ENCODE results near the gene USP33. TPM values are rescaled to one million over a fixed set of nuclear protein-coding genes. Genes with fewer than 3 reads are reported as not detected.

USP33 gene
- total RNA-seq (2022) (36.1 and 40.6 TPM in 2 replicates), Bru-seq, nascent RNA (percentile 74 among the genes with signal in this experiment), BruChase-seq, experiment 1, labeled RNA remaining after a 2-hour chase (percentile 80 among the genes with signal in this experiment), BruChase-seq, experiment 2, labeled RNA remaining after a 6-hour chase (percentile 78 among the genes with signal in this experiment)
- long read RNA-seq, full-length matches to known transcripts: 16 of 72 reads
- long read RNA-seq, partial matches to known transcripts: 24 of 72 reads
- long read RNA-seq, other reads (novel, unspliced or antisense): 32 of 72 reads

GRCh38 chr1:77759071-77760028 is at the start of gene USP33:
TSS of gene USP33 (minus strand) at chr1:77759852. CDS start at chr1:77741697, 18,155 bp downstream.
- Histone ChIP-seq H3K4me1 (peaks cover 7% of the 10 kb centered on the region; the same call in 1 of the 2 replicates), H3K4me3 (ENCODE audit: low read depth, low read length) (peak within 1 kb of the TSS; percentile 63), H3K36me3 (ENCODE audit: control insufficient read depth, insufficient read depth, low read length) (no peaks in the 10 kb centered on the region), H3K27me3 (replicated peaks; ENCODE audit: control insufficient read depth, insufficient read depth, low read length) (no peaks in the 10 kb centered on the region), H3K9me3 (no peaks in the 10 kb centered on the region)
- ChIA-PET CTCF (interaction anchor here (0.5 kb wide), 1 partner anchor 226 kb away, joined by 3 read pairs; no protein-coding TSS in a partner anchor), POLR2A (interaction anchor here (0.7 kb wide), 1 partner anchor 20 kb away, joined by 5 read pairs; the partner anchor contains the start of gene MIGA1)
- H3K4me1 Mint-ChIP-seq (ENCODE audit: low read depth, unreplicated experiment): peaks cover 19% of the 10 kb centered on the region
- H3K27me3 Mint-ChIP-seq (ENCODE audit: insufficient read depth, unreplicated experiment): no peaks in the 10 kb centered on the region
- peak; percentile 84 to 92 for DNase-seq
- H3K36me3 Mint-ChIP-seq (ENCODE audit: insufficient read depth, unreplicated experiment): no peaks in the 10 kb centered on the region
- BruUV-seq (replicated peaks): no TSS peak
- no peak for TF ChIP-seq CTCF (IDR thresholded peaks at IDR 0.05; ENCODE audit: insufficient read depth in 1 of 2, low read depth in 1 of 2, low read length in 1 of 2, severe bottlenecking in 1 of 2, unreplicated experiment in 1 of 2)
- H3K9me3 Mint-ChIP-seq (ENCODE audit: unreplicated experiment): no peaks in the 10 kb centered on the region
- intact Hi-C loops (cut with micrococcal nuclease; ENCODE audit: unreplicated experiment): loop anchor here (1.0 kb wide), 1 partner anchor 20 kb away; the partner anchor contains the start of gene MIGA1
- peak within 1 kb of the TSS; percentile 92 for H3K27ac Mint-ChIP-seq (ENCODE audit: unreplicated experiment)
- peak within 1 kb of the TSS; percentile 86 for H3K4me3 Mint-ChIP-seq (ENCODE audit: unreplicated experiment)

- Histone ChIP-seq H3K9me3 (no peaks in the 10 kb centered on the region), H3K27me3 (replicated peaks; ENCODE audit: control insufficient read depth, insufficient read depth, low read length) (no peaks in the 10 kb centered on the region), H3K4me1 (no peaks in the 10 kb centered on the region), H3K4me3 (ENCODE audit: low read depth, low read length) (no peak overlapping the region), H3K36me3 (ENCODE audit: control insufficient read depth, insufficient read depth, low read length) (no peaks in the 10 kb centered on the region)
- Mint-ChIP-seq H3K4me3 (ENCODE audit: unreplicated experiment) (no peak overlapping the region), H3K27ac (ENCODE audit: unreplicated experiment) (no peak overlapping the region), H3K36me3 (ENCODE audit: insufficient read depth, unreplicated experiment) (no peaks in the 10 kb centered on the region), H3K9me3 (ENCODE audit: unreplicated experiment) (no peaks in the 10 kb centered on the region), H3K27me3 (ENCODE audit: insufficient read depth, unreplicated experiment) (no peaks in the 10 kb centered on the region), H3K4me1 (ENCODE audit: low read depth, unreplicated experiment) (no peaks in the 10 kb centered on the region)
- POLR2A ChIA-PET: no interaction called here
- intact Hi-C loops (cut with micrococcal nuclease; ENCODE audit: unreplicated experiment): no loop called here
- CTCF ChIA-PET: no interaction called here
- DNase-seq: no peak
- TF ChIP-seq CTCF (IDR thresholded peaks at IDR 0.05; ENCODE audit: insufficient read depth in 1 of 2, low read depth in 1 of 2, low read length in 1 of 2, severe bottlenecking in 1 of 2, unreplicated experiment in 1 of 2): no peak
- BruUV-seq (replicated peaks): no TSS peak
Observed at GRCh38 chr1:77803371-77803770, 43.7 kb upstream of the USP33 start.

- H3K4me3 ChIP-seq (ENCODE audit: low read depth, low read length): no peak overlapping the region
- no peaks in the 10 kb centered on the region for H3K4me1 ChIP-seq
- no peaks in the 10 kb centered on the region for H3K27me3 ChIP-seq (replicated peaks; ENCODE audit: control insufficient read depth, insufficient read depth, low read length)
- H3K4me1 Mint-ChIP-seq (ENCODE audit: low read depth, unreplicated experiment): no peaks in the 10 kb centered on the region
- intact Hi-C loops (cut with micrococcal nuclease; ENCODE audit: unreplicated experiment): no loop called here
- no peaks in the 10 kb centered on the region for H3K9me3 Mint-ChIP-seq (ENCODE audit: unreplicated experiment)
- TF ChIP-seq CTCF (IDR thresholded peaks at IDR 0.05; ENCODE audit: insufficient read depth in 1 of 2, low read depth in 1 of 2, low read length in 1 of 2, severe bottlenecking in 1 of 2, unreplicated experiment in 1 of 2): no peak
- H3K4me3 Mint-ChIP-seq (ENCODE audit: unreplicated experiment): no peak overlapping the region
- DNase-seq: no peak
- BruUV-seq (replicated peaks): no TSS peak
- no peak overlapping the region for H3K27ac Mint-ChIP-seq (ENCODE audit: unreplicated experiment)
- CTCF ChIA-PET: no interaction called here
- no peaks in the 10 kb centered on the region for H3K36me3 ChIP-seq (ENCODE audit: control insufficient read depth, insufficient read depth, low read length)
- POLR2A ChIA-PET: no interaction called here
- no peaks in the 10 kb centered on the region for H3K27me3 Mint-ChIP-seq (ENCODE audit: insufficient read depth, unreplicated experiment)
- no peaks in the 10 kb centered on the region for H3K36me3 Mint-ChIP-seq (ENCODE audit: insufficient read depth, unreplicated experiment)
- H3K9me3 ChIP-seq: no peaks in the 10 kb centered on the region
Observed at GRCh38 chr1:77802026-77802425, 42.4 kb upstream of the USP33 start.
